Activated CD8-positive, alpha-beta T cell treated with anti-CD3 and anti-CD28 coated beads for 36 hours (primary cell): ENCODE measurements around the gene CCDC154. TPM values are rescaled to one million over a fixed set of nuclear protein-coding genes. Genes with fewer than 3 reads are reported as not detected.
A peak's percentile ranks its signal among the peaks of the same experiment; 100 is the strongest.

Experiments used
- ATAC-seq: fragments of 200-7000 bp; cut with Tn5 transposase; one replicate; pipeline ENCODE4 v1.10.0; 2021; ENCODE audit warnings: mild to moderate bottlenecking, moderate library complexity
- CTCF ChIA-PET: fragments of 350-600 bp; sonication (Branson Sonifier 250); formaldehyde crosslinking; loops from one replicate; lab custom pipeline; 2021; ENCODE audit warnings: antibody characterized with exemption; lab: Charles Lee
- POLR2A ChIA-PET: fragments of 350-600 bp; sonication (Branson Sonifier 250); formaldehyde crosslinking; loops from one replicate; lab custom pipeline; 2021; ENCODE audit warnings: antibody characterized with exemption; lab: Charles Lee
- DNase-seq: peaks from one replicate; pipeline ENCODE4 v3.0.0-alpha.2; 2020
- H3K27ac Mint-ChIP-seq: one replicate; pipeline ENCODE4 v1.8.0; 2021; ENCODE audit warnings: mild to moderate bottlenecking, mixed read lengths
- H3K27me3 Mint-ChIP-seq: one replicate; pipeline ENCODE4 v1.8.0; 2021; ENCODE audit warnings: mixed read lengths
- H3K36me3 Mint-ChIP-seq: one replicate; pipeline ENCODE4 v1.8.0; 2021; ENCODE audit warnings: low read depth, mixed read lengths
- H3K4me1 Mint-ChIP-seq: one replicate; pipeline ENCODE4 v1.8.0; 2021; ENCODE audit warnings: low read depth, mixed read lengths
- H3K4me3 Mint-ChIP-seq: one replicate; pipeline ENCODE4 v1.8.0; 2021; ENCODE audit warnings: mild to moderate bottlenecking, moderate library complexity, mixed read lengths
- H3K9me3 Mint-ChIP-seq: one replicate; pipeline ENCODE4 v1.8.0; 2021; ENCODE audit warnings: mixed read lengths
- CTCF ChIP-seq: fragments of 200-600 bp; IDR thresholded peaks from one replicate; pipeline ENCODE4 v1.8.0; 2022; ENCODE audit warnings: antibody characterized with exemption, mild to moderate bottlenecking
- intact Hi-C: fragments of 100-400 bp; cut with micrococcal nuclease; formaldehyde crosslinking; loops from one replicate; pipeline ENCODE4 v1.10.0; 2022
- total RNA-seq, 2 experiments: library from RNA; stranded (reverse); gene quantifications; one replicate each; pipeline ENCODE4 v1.2.3, GENCODE V29; 2021

The CCDC154 gene
- total RNA-seq, 2 experiments from 2014 or later, result 1.3 to 1.4 TPM

GRCh38 chr16:1433263-1433560, 11.1 kb downstream of the CCDC154 start:
- H3K27ac Mint-ChIP-seq, result no peak overlapping the region
- DNase-seq, result no peak
- no peaks in the 10 kb centered on the region for H3K27me3 Mint-ChIP-seq
- no peak for TF ChIP-seq CTCF
- ATAC-seq, result no peak
- ChIA-PET POLR2A (interaction anchor here (0.9 to 1.8 kb wide), 4 partner anchors 12 to 25 kb away, joined by 3 to 4 read pairs (median 4); partner anchors contain the start of gene UQCC4), CTCF (interaction anchor here (1.1 to 1.8 kb wide), 2 partner anchors 11 to 70 kb away, joined by 3 to 5 read pairs; no protein-coding TSS in a partner anchor)
- no peaks in the 10 kb centered on the region for H3K36me3 Mint-ChIP-seq
- intact Hi-C loops, result no loop called here
- H3K4me1 Mint-ChIP-seq, result no peaks in the 10 kb centered on the region
- H3K4me3 Mint-ChIP-seq, result no peak overlapping the region
- H3K9me3 Mint-ChIP-seq, result no peaks in the 10 kb centered on the region

GRCh38 chr16:1432388-1433262, 11.7 kb downstream of the CCDC154 start:
- no peaks in the 10 kb centered on the region for H3K4me1 Mint-ChIP-seq
- no peaks in the 10 kb centered on the region for H3K9me3 Mint-ChIP-seq
- POLR2A ChIA-PET, result interaction anchor here (1.0 to 1.8 kb wide), 4 partner anchors 11 to 61 kb away, joined by 3 to 4 read pairs (median 4); partner anchors contain the start of genes TELO2 and UQCC4
- peak; percentile 41 for DNase-seq
- H3K4me3 Mint-ChIP-seq, result peak overlapping the region; percentile 56
- peak; percentile 38 for ATAC-seq
- CTCF ChIA-PET, result interaction anchor here (1.1 to 1.8 kb wide), 2 partner anchors 11 to 69 kb away, joined by 3 to 5 read pairs; no protein-coding TSS in a partner anchor
- no peak for TF ChIP-seq CTCF
- peak overlapping the region; percentile 59 for H3K27ac Mint-ChIP-seq
- no peaks in the 10 kb centered on the region for H3K36me3 Mint-ChIP-seq
- intact Hi-C loops, result no loop called here
- no peaks in the 10 kb centered on the region for H3K27me3 Mint-ChIP-seq

GRCh38 chr16:1431497-1432270, 12.7 kb downstream of the CCDC154 start:
- ATAC-seq (no peak), DNase-seq (no peak)
- intact Hi-C loops, result no loop called here
- CTCF ChIA-PET, result no interaction called here
- Mint-ChIP-seq H3K27ac (peak overlapping the region; percentile 59), H3K27me3 (no peaks in the 10 kb centered on the region), H3K4me3 (peak overlapping the region; percentile 56), H3K36me3 (no peaks in the 10 kb centered on the region), H3K4me1 (no peaks in the 10 kb centered on the region), H3K9me3 (no peaks in the 10 kb centered on the region)
- POLR2A ChIA-PET, result interaction anchor here (1.0 to 3.6 kb wide), 3 partner anchors 10 to 62 kb away, joined by 3 to 13 read pairs (median 4); partner anchors contain the start of genes TELO2 and UQCC4
- TF ChIP-seq CTCF, result no peak

- Mint-ChIP-seq H3K27me3 (no peaks in the 10 kb centered on the region), H3K27ac (peak within 1 kb of the TSS; percentile 59), H3K4me3 (peak within 1 kb of the TSS; percentile 56), H3K4me1 (no peaks in the 10 kb centered on the region), H3K36me3 (no peaks in the 10 kb centered on the region), H3K9me3 (no peaks in the 10 kb centered on the region)
- CTCF ChIA-PET, result no interaction called here
- ATAC-seq, result no peak
- TF ChIP-seq CTCF, result no peak
- intact Hi-C loops, result no loop called here
- POLR2A ChIA-PET, result interaction anchor here (3.6 kb wide), 1 partner anchor 10 kb away, joined by 13 read pairs; the partner anchor contains the start of gene UQCC4
- no peak for DNase-seq
These were observed 13.4 kb downstream of the CCDC154 start, which contains the start of gene PERCC1 for GRCh38 chr16:1430759-1431496. Gene PERCC1, plus strand, starts transcription at chr16:1431078. Its CDS starts 1,516 bp downstream, at chr16:1432594.
